Subcutaneous adipose tissue (tissue), 4 donors: ENCODE measurements around the gene MOGAT1. TPM values are rescaled to one million over a fixed set of nuclear protein-coding genes. Genes with fewer than 3 reads are reported as not detected.

Experiments used
- CTCF ChIP-seq: fragments of 450-650 bp; IDR thresholded peaks from one replicate; pipeline ENCODE4 v1.5.1; 2016; ENCODE audit warnings: low read depth, mild to moderate bottlenecking, control low read depth, antibody characterized with exemption, moderate library complexity
- total RNA-seq, 4 donors: library from RNA; depleted of rRNA; stranded (reverse); fragments of >200 nt; gene quantifications; one replicate each; pipeline ENCODE4 v1.1.0, GENCODE V29; 2016

MOGAT1 gene
- 1 to 10 TPM in 2 of 4 donors, not detected in 2; 2.8 to 2.9 TPM for total RNA-seq

- TF ChIP-seq CTCF, result no peak
Observed at GRCh38 chr2:222671259-222672067, at the start of gene MOGAT1. Gene MOGAT1, plus strand, starts transcription at chr2:222671658. Its CDS starts 128 bp downstream, at chr2:222671786.

- no peak for TF ChIP-seq CTCF
Observed at GRCh38 chr2:222621893-222622292, 49.6 kb upstream of the MOGAT1 start.

- no peak for TF ChIP-seq CTCF
Observed at GRCh38 chr2:222622910-222623309, 48.5 kb upstream of the MOGAT1 start.

- no peak for TF ChIP-seq CTCF
Observed at GRCh38 chr2:222623756-222624309, 47.6 kb upstream of the MOGAT1 start.

GRCh38 chr2:222627764-222628163, 43.7 kb upstream of the MOGAT1 start:
- no peak for TF ChIP-seq CTCF

GRCh38 chr2:222635295-222635694, 36.2 kb upstream of the MOGAT1 start:
- TF ChIP-seq CTCF, result no peak

- no peak for TF ChIP-seq CTCF
Observed at GRCh38 chr2:222637067-222637466, 34.4 kb upstream of the MOGAT1 start.
